HG03108 (cell line): Measurements from ENCODE around the gene THBS1.

Experiments used
- ATAC-seq: cut with Tn5 transposase; IDR thresholded peaks from one replicate; pipeline ENCODE4 v1.9.1; 2021; ENCODE audit warnings: moderate library complexity; ENCODE audit not compliant: unreplicated experiment

The THBS1 gene

GRCh38 chr15:39573844-39574243 is 7.0 kb upstream of the THBS1 start:
- no peak for ATAC-seq

- no peak for ATAC-seq
Observed at GRCh38 chr15:39574427-39574826, 6.5 kb upstream of the THBS1 start.

DNA sequence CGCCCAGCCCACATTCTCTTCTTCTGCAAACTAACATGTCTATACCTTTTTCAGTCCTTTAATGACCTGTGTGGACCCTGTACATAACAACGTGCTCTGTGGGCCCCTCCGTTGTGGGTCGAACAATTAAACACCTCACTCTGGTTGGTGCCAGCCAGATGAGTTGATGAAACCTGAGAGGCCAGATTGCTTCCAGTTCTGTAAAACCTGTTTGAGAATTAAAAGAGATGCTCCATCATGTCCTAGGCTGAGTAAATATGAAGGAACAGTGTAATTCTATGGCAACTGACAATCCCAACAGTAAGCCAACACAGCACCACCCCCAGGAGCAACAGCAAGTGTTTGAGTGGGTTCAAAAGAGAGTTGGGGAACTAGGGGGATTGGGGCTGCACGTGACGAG is 5.7 kb upstream of the THBS1 start:
- no peak for ATAC-seq

- ATAC-seq = no peak
Observed at GRCh38 chr15:39578851-39579486, 1.9 kb upstream of the THBS1 start.

GRCh38 chr15:39579487-39580116 is 1.3 kb upstream of the THBS1 start:
- ATAC-seq = no peak

DNA sequence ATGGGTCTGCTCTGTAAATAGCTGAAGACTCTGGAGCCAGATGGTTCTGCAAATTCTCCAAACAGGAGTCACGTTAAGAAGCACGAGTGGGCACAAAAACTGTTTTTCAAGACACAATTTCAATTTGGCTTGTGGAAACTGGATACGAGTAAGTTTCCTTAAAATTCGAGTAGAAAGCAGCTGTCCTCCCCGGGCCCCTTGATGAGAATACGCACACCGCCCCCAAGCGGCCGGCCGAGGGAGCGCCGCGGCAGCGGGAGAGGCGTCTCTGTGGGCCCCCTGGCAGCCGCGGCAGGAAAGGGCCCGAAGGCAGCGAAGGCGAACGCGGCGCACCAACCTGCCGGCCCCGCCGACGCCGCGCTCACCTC is 778 bp upstream of the THBS1 start:
- peak; percentile 74 for ATAC-seq

DNA sequence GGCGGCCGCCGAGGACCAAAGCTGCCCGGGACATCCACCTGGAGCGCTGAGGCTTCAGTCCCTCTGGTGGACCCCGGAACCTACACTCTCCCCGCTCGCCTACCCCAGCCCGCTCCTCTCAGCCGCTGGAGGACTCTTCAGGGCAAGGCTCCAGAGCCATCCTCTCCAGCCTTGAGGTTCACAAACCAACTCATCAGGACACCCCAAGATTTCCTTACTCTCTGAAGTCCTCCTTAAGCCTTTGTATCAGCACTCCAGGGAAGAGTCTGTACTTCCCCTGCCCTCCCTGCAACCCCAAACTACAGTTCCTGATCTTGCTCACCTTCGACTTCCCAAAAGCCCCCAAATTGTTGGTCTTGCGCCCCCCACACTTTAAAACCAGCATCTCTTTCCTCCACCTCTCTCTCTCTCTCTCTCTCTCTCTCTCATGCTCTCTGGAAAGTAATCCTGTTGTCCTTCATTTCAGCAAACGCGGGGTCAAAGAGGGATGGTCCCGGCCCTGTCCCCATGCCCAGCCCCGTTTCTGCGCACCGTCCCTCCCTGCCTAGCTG is 438 bp downstream of the THBS1 start:
- no peak for ATAC-seq

DNA sequence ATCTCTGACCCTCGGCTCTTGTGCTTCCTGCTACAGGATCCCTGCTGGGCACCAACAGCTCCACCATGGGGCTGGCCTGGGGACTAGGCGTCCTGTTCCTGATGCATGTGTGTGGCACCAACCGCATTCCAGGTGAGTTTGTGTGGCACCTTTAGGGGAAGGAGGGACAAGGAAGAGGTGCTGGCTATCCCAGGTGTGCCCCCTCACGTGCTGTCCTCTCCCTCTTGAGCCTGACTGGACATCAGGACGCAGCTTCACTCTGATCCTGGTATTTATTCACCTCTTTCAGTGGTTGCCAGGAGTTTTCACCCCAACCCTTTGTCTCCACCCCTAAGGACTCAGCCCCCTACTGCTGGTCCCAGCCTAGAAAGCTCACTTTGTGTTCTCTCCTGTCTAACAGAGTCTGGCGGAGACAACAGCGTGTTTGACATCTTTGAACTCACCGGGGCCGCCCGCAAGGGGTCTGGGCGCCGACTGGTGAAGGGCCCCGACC is 960 bp downstream of the THBS1 start:
- ATAC-seq = no peak

GRCh38 chr15:39582286-39582976 is 1.6 kb downstream of the THBS1 start:
- no peak for ATAC-seq

- ATAC-seq = no peak
Observed at GRCh38 chr15:39582977-39583595, 2.2 kb downstream of the THBS1 start.

DNA sequence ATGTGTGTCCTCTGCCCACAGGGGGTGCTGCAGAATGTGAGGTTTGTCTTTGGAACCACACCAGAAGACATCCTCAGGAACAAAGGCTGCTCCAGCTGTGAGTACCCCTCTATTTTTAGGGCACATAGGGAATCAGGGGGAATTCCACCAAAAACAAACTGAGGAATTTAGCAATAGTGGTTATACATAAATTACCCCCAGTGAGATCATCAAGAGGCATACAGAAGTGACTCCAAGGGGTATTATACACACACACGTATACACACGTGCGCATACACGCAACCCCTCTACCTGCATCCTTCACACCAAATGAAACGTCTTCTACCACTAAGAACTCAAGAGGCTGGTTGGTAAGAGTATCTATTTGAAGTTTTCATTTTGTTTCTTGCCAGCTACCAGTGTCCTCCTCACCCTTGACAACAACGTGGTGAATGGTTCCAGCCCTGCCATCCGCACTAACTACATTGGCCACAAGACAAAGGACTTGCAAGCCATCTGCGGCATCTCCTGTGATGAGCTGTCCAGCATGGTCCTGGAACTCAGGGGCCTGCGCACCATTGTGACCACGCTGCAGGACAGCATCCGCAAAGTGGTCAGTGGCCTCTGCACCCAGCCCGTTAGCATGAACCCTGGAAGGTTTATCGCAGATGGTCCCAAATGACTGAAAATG is 2.9 kb downstream of the THBS1 start:
- ATAC-seq = no peak

DNA sequence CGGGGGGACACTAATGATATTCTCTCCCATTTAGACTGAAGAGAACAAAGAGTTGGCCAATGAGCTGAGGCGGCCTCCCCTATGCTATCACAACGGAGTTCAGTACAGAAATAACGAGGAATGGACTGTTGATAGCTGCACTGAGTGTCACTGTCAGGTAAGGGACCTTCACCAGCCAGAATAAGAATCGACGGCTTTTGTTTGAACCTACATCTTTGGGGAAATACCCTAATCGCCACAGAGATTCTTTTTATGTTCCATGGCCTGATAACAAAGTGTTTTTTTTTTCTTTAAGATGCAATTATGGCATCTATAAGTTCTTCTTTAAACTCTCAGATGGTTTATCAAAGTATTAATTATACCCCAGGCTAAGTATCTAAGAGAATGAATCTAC is 3.4 kb downstream of the THBS1 start:
- ATAC-seq = no peak

DNA sequence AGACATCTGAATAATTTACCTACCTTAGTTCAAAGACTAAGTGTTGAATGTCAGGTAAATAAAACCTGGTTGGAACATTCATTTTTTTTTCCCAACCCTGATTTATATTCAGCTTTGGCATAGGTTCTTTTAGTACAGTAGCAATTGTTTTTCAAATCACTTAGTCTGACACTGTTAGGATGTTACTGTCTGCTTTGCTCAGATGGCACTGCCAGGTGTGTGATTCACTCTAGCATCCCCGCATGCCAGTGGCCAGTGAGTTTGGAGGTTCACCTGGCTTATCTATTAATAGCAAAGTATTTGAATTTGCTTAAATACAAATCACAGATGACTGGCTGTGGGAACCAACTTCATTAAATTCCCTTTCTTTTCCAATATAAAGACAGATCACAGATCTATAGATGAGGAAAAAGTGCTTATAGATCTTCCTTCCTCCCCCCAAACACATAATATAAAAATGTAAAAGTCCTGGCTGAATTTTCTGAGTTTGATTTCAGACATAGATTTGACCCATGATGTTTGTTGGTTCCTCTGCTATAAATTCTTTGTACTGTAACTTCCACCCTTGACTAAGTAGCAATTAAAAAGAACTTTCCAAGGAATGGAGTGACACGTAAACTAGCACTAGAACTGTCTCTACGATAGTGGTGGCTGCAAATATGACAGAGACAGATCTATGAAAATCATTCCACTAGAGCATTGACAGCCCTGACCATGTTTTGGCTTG is 3.9 kb downstream of the THBS1 start:
- ATAC-seq = no peak

GRCh38 chr15:39585389-39585841 is 4.5 kb downstream of the THBS1 start:
- no peak for ATAC-seq

DNA sequence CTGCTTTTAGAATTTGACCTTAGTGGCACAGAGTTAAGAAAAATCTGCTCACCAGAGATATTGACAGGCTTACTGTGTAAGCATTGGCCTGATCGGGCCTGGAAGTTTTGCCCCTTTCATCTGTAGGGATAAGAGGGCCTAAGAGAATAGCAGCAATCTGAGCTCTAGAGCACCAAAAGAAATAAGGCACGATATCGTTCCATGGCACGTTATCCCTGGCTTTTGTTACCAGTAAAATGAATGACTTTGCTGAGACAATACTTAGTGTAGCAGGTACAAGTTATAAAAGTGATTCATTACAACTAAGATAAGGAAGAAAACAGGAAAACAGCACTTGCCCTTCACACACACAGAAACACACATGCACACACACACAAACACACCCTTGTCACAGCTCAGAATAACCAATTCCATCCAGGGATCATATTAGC is 5.0 kb downstream of the THBS1 start:
- ATAC-seq = no peak

- no peak for ATAC-seq
Observed at GRCh38 chr15:39586387-39587095, 5.7 kb downstream of the THBS1 start.

DNA sequence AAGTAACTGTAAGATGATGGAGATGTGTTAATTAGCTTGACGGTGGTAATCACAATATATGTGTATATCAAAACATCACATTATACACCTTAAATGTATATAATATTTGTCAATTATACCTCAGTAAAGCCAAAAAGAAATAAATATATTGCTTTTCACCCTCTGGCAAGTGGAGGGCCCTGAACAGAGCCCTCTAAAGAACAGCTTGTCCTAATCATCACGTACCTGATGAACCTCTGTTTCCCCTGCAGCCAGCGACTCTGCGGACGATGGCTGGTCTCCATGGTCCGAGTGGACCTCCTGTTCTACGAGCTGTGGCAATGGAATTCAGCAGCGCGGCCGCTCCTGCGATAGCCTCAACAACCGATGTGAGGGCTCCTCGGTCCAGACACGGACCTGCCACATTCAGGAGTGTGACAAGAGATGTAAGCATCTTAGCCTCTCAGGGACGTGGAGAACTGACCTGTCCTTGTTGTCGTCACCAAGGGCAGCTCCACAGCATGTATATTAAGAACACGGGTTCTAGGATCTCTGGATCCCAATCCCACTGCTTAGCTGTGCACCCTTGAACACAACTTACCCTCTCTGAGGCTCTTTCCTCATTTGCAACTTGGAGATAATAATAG is 6.3 kb downstream of the THBS1 start:
- ATAC-seq = no peak

DNA sequence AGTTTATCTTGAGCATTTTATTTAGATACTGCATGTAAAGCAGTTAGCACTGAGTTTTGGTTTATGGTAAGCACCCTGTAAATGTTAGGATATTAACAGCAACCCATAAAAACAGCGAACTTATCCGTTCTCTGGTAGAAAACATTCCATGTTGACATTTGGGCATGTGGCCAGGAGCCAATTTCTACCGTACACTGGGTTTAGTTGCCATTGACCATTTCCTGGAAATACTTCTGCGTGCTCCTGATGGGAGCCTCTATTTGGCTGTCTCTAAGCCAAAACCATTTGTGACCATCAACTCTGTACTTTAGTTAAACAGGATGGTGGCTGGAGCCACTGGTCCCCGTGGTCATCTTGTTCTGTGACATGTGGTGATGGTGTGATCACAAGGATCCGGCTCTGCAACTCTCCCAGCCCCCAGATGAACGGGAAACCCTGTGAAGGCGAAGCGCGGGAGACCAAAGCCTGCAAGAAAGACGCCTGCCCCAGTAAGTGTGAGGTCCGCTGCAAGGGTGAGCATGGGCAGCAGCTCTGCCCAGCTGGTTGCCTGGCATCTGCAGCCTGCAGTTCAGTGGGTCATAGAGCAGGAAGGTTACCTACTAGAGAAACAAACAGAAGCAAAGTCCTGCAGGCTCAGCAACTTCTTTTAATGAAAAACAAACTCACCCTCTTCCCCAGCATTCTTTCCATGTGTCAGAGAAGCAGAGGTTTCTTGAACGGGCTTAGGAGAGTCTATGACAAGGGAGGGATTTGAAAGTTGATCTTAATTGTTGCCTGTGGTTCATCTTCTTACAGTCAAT is 7.1 kb downstream of the THBS1 start:
- ATAC-seq = no peak
